Endothelial cell of umbilical vein (primary cell): ENCODE measurements around the gene KCNE4. TPM values are rescaled to one million over a fixed set of nuclear protein-coding genes. Genes with fewer than 3 reads are reported as not detected.

Source experiments
- BruUV-seq: library from RNA; stranded (reverse); fragments of 400-500 nt; replicated peaks from 2 replicates; lab custom pipeline; 2021; lab: Mats Ljungman, UMichigan
- CTCF ChIA-PET: fragments of 300-600, 350-600 bp; sonication (Branson Sonifier 250); formaldehyde crosslinking; loops from one replicate; lab custom pipeline; 2021; ENCODE audit warnings: antibody characterized with exemption, inconsistent platforms; lab: Charles Lee
- POLR2A ChIA-PET: fragments of 300-600, 350-600 bp; sonication (Branson Sonifier 250); formaldehyde crosslinking; loops from one replicate; lab custom pipeline; 2021; ENCODE audit warnings: antibody characterized with exemption, inconsistent platforms; lab: Charles Lee
- DNase-seq: peaks from one replicate; pipeline ENCODE4 v3.0.0-alpha.2; 2011; ENCODE audit warnings: low read depth, low spot score
- FAIRE-seq: peaks from 2 replicates; lab custom pipeline; 2011; peaks lifted over from hg19 to GRCh38; lab: Jason Lieb, UNC
- H2AFZ ChIP-seq: 2 replicates; pipeline ENCODE4 v1.6.0; 2012; ENCODE audit warnings: low read depth, low read length, control low read depth, inconsistent platforms
- H3K27ac ChIP-seq: 2 replicates; pipeline ENCODE4 v1.5.1; 2011; ENCODE audit warnings: low read depth, mild to moderate bottlenecking, control low read depth, low read length, moderate library complexity; ENCODE audit not compliant: insufficient read depth
- H3K27me3 ChIP-seq, 2 experiments: 2 replicates each; pipeline versions ENCODE4 v1.6.0 to v1.6.1; 2011; ENCODE audit warnings: low read length in 2 of 2, mixed read lengths in 1 of 2; ENCODE audit not compliant: control insufficient read depth in 2 of 2, insufficient read depth in 2 of 2
- H3K36me3 ChIP-seq, 2 experiments: 2 replicates in 1 of 2; 3 replicates in 1 of 2; pipeline ENCODE4 v1.5.1; 2011; ENCODE audit warnings: low read length in 2 of 2, mild to moderate bottlenecking in 1 of 2, moderate library complexity in 1 of 2; ENCODE audit not compliant: control insufficient read depth in 2 of 2, insufficient read depth in 2 of 2; ENCODE audit errors: extremely low read depth in 1 of 2
- H3K4me1 ChIP-seq: 3 replicates; pipeline ENCODE4 v1.5.1; 2011; ENCODE audit warnings: mild to moderate bottlenecking, low read length; ENCODE audit not compliant: control insufficient read depth, insufficient read depth; ENCODE audit errors: extremely low read depth
- H3K4me2 ChIP-seq: 2 replicates; pipeline ENCODE4 v1.6.1; 2011; ENCODE audit warnings: low read length, control low read depth, mixed read lengths; ENCODE audit not compliant: insufficient read depth
- H3K4me3 ChIP-seq, 3 experiments: fragments of 200-600 bp in 1 of 3; sonication (generic), shearing (Covaris generic) in 1 of 3; replicated peaks in 1 of 3; 2 replicates each; pipeline ENCODE4 v1.5.1; 2011 to 2016; ENCODE audit warnings: control low read depth in 3 of 3, low read length in 3 of 3, mild to moderate bottlenecking in 2 of 3, inconsistent platforms in 1 of 3, low read depth in 1 of 3, moderate library complexity in 1 of 3; ENCODE audit not compliant: insufficient read depth in 1 of 3
- H3K79me2 ChIP-seq: 2 replicates; pipeline ENCODE4 v1.6.0; 2012; ENCODE audit warnings: low read length, inconsistent platforms; ENCODE audit not compliant: control insufficient read depth, insufficient read depth
- H3K9ac ChIP-seq: replicated peaks from 2 replicates; pipeline ENCODE3; 2011; ENCODE audit warnings: low read length, control low read depth; ENCODE audit not compliant: insufficient read depth; ENCODE audit errors: extremely low read depth
- H3K9me1 ChIP-seq: replicated peaks from 3 replicates; pipeline ENCODE4 v1.6.0; 2011; ENCODE audit warnings: mild to moderate bottlenecking, low read length; ENCODE audit not compliant: control insufficient read depth, insufficient read depth; ENCODE audit errors: extremely low read depth
- H3K9me3 ChIP-seq: replicated peaks from 2 replicates; pipeline ENCODE4 v1.5.1; 2012; ENCODE audit warnings: low read length, inconsistent platforms; ENCODE audit not compliant: control insufficient read depth, insufficient read depth
- H4K20me1 ChIP-seq: replicated peaks from 2 replicates; pipeline ENCODE3; 2011; ENCODE audit warnings: mild to moderate bottlenecking, low read length; ENCODE audit not compliant: control insufficient read depth, insufficient read depth; ENCODE audit errors: extremely low read depth
- EZH2 ChIP-seq: IDR thresholded peaks from 2 replicates; pipeline ENCODE4 v1.6.1; 2012; ENCODE audit warnings: borderline replicate concordance, low read depth, mild to moderate bottlenecking, moderate library complexity, low read length, inconsistent platforms; ENCODE audit not compliant: severe bottlenecking
- FOS ChIP-seq: IDR thresholded peaks from 2 replicates; pipeline ENCODE4 v1.6.1; 2011; ENCODE audit warnings: mild to moderate bottlenecking, low read length, moderate library complexity, borderline replicate concordance; ENCODE audit not compliant: insufficient read depth
- GATA2 ChIP-seq: IDR thresholded peaks from 2 replicates; pipeline ENCODE4 v1.7.0; 2011; ENCODE audit warnings: low read depth, mild to moderate bottlenecking, moderate library complexity, mixed read lengths, low read length; ENCODE audit not compliant: insufficient read length, insufficient read depth
- JUN ChIP-seq: IDR thresholded peaks from 2 replicates; pipeline ENCODE4 v1.6.1; 2011; ENCODE audit warnings: borderline replicate concordance, low read depth; ENCODE audit not compliant: insufficient read length, insufficient read depth
- MYC ChIP-seq: IDR thresholded peaks from one replicate; pipeline ENCODE4 v1.6.1; 2011; ENCODE audit warnings: mild to moderate bottlenecking, low read depth, low read length
- POLR2A ChIP-seq: IDR thresholded peaks from 2 replicates; pipeline ENCODE4 v1.6.1; 2012; ENCODE audit warnings: low read depth, mild to moderate bottlenecking, control low read depth, low read length
- POLR2AphosphoS5 ChIP-seq: IDR thresholded peaks from 2 replicates; pipeline ENCODE4 v1.6.1; 2012; ENCODE audit warnings: low read depth, mild to moderate bottlenecking, control low read depth, low read length, moderate library complexity; ENCODE audit not compliant: insufficient read depth
- dilution Hi-C: fragments of 300-500 bp; cut with MboI; formaldehyde crosslinking; loops from one replicate; pipeline ENCODE4 v1.15.0; 2019; ENCODE audit warnings: low sequenced_read_pairs; ENCODE audit not compliant: extremely low pct_ligation_motif_present
- intact Hi-C: fragments of 100-400 bp; cut with micrococcal nuclease; formaldehyde crosslinking; loops from one replicate; pipeline ENCODE4 v1.10.0; 2022
- polyA plus RNA-seq, 4 experiments: library from polyadenylated mRNA; depleted of rRNA in 3 of 4; stranded (reverse) in 3 of 4; unstranded in 1 of 4; fragments of >200 nt; gene quantifications; 2 replicates each; pipeline versions ENCODE4 v1.2.1 to v1.2.3, GENCODE V29; 2011 to 2012; ENCODE audit warnings: missing spikeins in 1 of 4
- total RNA-seq: library from RNA; stranded (reverse); gene quantifications from 2 replicates; pipeline ENCODE4 v1.2.3, GENCODE V29; 2021
- TF ChIP-seq, protein P1 (sequence below), 2 donors: IDR thresholded peaks; 1 replicate in 1 of 2; 2 replicates in 1 of 2; pipeline ENCODE4 v1.5.1; 2011; ENCODE audit warnings: low read length in 2 of 2, mild to moderate bottlenecking in 2 of 2, moderate library complexity in 2 of 2, control low read depth in 1 of 2, inconsistent platforms in 1 of 2, low read depth in 1 of 2; ENCODE audit not compliant: insufficient read depth in 1 of 2; ENCODE audit errors: extremely low read depth in 1 of 2
- TF ChIP-seq, protein P2 (sequence below): IDR thresholded peaks from 2 replicates; pipeline ENCODE4 v1.6.1; 2011; ENCODE audit not compliant: insufficient read depth, insufficient read length

The KCNE4 gene
- total and polyA plus RNA-seq, 2 donors (not counting 3 experiments of a cell fraction or from before 2014, with no cell fraction given), result 0.01 TPM; not detected in 1

DNA sequence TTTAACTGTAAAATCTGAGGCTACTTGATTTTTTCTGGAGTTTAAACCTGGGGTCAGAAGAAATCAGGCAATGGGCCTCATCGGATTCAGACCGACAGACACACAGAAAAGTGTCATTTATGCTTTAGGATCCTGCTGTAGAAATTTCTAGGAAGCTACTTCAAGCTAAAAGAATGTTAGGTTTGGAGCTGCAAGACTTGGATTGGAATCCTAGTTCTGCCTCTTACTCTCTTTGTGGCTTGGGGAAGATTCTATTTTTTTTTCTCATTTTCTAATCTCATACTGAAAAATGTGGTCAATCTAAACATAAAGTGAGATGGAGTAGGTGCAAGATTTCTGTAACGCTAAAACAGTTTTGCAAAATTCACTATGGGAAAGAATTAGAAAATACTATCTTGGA is 48.8 kb upstream of the KCNE4 start:
- BruUV-seq, result no TSS peak
- dilution Hi-C loops, result no loop called here
- no peak for TF ChIP-seq GATA2
- TF ChIP-seq, protein P1, sequence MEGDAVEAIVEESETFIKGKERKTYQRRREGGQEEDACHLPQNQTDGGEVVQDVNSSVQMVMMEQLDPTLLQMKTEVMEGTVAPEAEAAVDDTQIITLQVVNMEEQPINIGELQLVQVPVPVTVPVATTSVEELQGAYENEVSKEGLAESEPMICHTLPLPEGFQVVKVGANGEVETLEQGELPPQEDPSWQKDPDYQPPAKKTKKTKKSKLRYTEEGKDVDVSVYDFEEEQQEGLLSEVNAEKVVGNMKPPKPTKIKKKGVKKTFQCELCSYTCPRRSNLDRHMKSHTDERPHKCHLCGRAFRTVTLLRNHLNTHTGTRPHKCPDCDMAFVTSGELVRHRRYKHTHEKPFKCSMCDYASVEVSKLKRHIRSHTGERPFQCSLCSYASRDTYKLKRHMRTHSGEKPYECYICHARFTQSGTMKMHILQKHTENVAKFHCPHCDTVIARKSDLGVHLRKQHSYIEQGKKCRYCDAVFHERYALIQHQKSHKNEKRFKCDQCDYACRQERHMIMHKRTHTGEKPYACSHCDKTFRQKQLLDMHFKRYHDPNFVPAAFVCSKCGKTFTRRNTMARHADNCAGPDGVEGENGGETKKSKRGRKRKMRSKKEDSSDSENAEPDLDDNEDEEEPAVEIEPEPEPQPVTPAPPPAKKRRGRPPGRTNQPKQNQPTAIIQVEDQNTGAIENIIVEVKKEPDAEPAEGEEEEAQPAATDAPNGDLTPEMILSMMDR (IDR thresholded peaks at IDR 0.05; ENCODE audit: extremely low read depth in 1 of 2, insufficient read depth in 1 of 2, low read depth in 1 of 2, low read length in 2 of 2), result no peak
- TF ChIP-seq MYC, result no peak
- no peak for TF ChIP-seq FOS
- TF ChIP-seq, protein P2, sequence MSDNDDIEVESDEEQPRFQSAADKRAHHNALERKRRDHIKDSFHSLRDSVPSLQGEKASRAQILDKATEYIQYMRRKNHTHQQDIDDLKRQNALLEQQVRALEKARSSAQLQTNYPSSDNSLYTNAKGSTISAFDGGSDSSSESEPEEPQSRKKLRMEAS, result no peak
- no peak for TF ChIP-seq JUN
- no peak for TF ChIP-seq POLR2AphosphoS5
- TF ChIP-seq POLR2A, result no peak
- no peak for TF ChIP-seq EZH2

More for the DNA sequence above, 48.8 kb upstream of the KCNE4 start:
- ChIA-PET POLR2A (no interaction called here), CTCF (no interaction called here)
- intact Hi-C loops, result no loop called here
- DNase-seq, result no peak
- H3K27ac ChIP-seq, result no peak overlapping the region
- no peaks in the 10 kb centered on the region for H4K20me1 ChIP-seq
- H3K36me3 ChIP-seq, result no peaks in the 10 kb centered on the region
- H3K4me3 ChIP-seq, result no peak overlapping the region
- no peaks in the 10 kb centered on the region for H3K9me1 ChIP-seq
- FAIRE-seq, result no peak
- no peaks in the 10 kb centered on the region for H3K79me2 ChIP-seq
- no peak overlapping the region for H3K9ac ChIP-seq
- no peaks in the 10 kb centered on the region for H3K27me3 ChIP-seq
- no peaks in the 10 kb centered on the region for H3K9me3 ChIP-seq
- no peak overlapping the region for H3K4me2 ChIP-seq
- no peaks in the 10 kb centered on the region for H3K4me1 ChIP-seq
- no peak overlapping the region for H2AFZ ChIP-seq
